K562 (cell line): ENCODE measurements around the gene SLC30A1.

Source experiments
- BHLHE40 ChIP-seq: IDR thresholded peaks from 2 replicates; pipeline ENCODE4 v1.6.1; 2011; ENCODE audit warnings: low read length, improper control_type of control experiment
- EP300 ChIP-seq: IDR thresholded peaks from 2 replicates; pipeline ENCODE4 v1.6.1; 2012; ENCODE audit warnings: low read length, improper control_type of control experiment
- EZH2 ChIP-seq: IDR thresholded peaks from 2 replicates; pipeline ENCODE4 v1.6.1; 2012; ENCODE audit warnings: low read depth, mild to moderate bottlenecking, inconsistent platforms, low read length, borderline replicate concordance
- FOXJ2 ChIP-seq: fragments of 200-800 bp; sonication (Bioruptor generic); IDR thresholded peaks from 2 replicates; pipeline ENCODE4 v1.6.1; 2016; ENCODE audit warnings: missing genetic modification characterization, missing compliant biosample characterization
- MAZ ChIP-seq, 2 experiments: fragments of 450-650 bp in 1 of 2; sonication (generic) in 1 of 2; formaldehyde crosslinking; IDR thresholded peaks in 1 of 2; conservative IDR thresholded peaks in 1 of 2; 2 replicates each; pipeline versions ENCODE4 v1.4.0 to v1.5.0; 2020; ENCODE audit warnings: mild to moderate bottlenecking in 1 of 2, missing genetic modification reagents in 1 of 2
- MTA3 ChIP-seq: fragments of 450-650 bp; formaldehyde crosslinking; IDR thresholded peaks from 2 replicates; pipeline ENCODE4 v1.6.1; 2017; ENCODE audit warnings: mild to moderate bottlenecking, borderline replicate concordance
- MYC ChIP-seq, 2 experiments: fragments of 250-450 bp in 1 of 2; sonication (Bioruptor Pico) in 1 of 2; IDR thresholded peaks; 2 replicates each; pipeline versions ENCODE4 v1.5.1 to v1.6.1; 2012 to 2021; ENCODE audit warnings: low read depth in 2 of 2, borderline replicate concordance in 1 of 2, improper control_type of control experiment in 1 of 2, low read length in 1 of 2, mild to moderate bottlenecking in 1 of 2, moderate library complexity in 1 of 2
- NKRF ChIP-seq: fragments of 450-650 bp; IDR thresholded peaks from 2 replicates; pipeline ENCODE4 v1.6.1; 2016; ENCODE audit warnings: borderline replicate concordance
- TF ChIP-seq, protein P1 (sequence below): fragments of 450-650 bp; IDR thresholded peaks from 2 replicates; pipeline ENCODE4 v1.6.1; 2016; ENCODE audit warnings: low read depth, mild to moderate bottlenecking, moderate library complexity
- TF ChIP-seq, protein P2 (sequence below), 2 experiments: fragments of 450-650 bp in 1 of 2; sonication (generic) in 1 of 2; formaldehyde crosslinking in 1 of 2; IDR thresholded peaks in 1 of 2; conservative IDR thresholded peaks in 1 of 2; 2 replicates each; pipeline versions ENCODE4 v1.6.1 to v1.8.1; 2016 to 2023; ENCODE audit warnings: mild to moderate bottlenecking in 2 of 2, moderate library complexity in 2 of 2, inconsistent platforms in 1 of 2, missing genetic modification reagents in 1 of 2
- TF ChIP-seq, protein P3 (sequence below): fragments of 150-350 bp; conservative IDR thresholded peaks from 2 replicates; pipeline ENCODE4 v1.6.1; 2014; ENCODE audit warnings: low read length

DNA sequence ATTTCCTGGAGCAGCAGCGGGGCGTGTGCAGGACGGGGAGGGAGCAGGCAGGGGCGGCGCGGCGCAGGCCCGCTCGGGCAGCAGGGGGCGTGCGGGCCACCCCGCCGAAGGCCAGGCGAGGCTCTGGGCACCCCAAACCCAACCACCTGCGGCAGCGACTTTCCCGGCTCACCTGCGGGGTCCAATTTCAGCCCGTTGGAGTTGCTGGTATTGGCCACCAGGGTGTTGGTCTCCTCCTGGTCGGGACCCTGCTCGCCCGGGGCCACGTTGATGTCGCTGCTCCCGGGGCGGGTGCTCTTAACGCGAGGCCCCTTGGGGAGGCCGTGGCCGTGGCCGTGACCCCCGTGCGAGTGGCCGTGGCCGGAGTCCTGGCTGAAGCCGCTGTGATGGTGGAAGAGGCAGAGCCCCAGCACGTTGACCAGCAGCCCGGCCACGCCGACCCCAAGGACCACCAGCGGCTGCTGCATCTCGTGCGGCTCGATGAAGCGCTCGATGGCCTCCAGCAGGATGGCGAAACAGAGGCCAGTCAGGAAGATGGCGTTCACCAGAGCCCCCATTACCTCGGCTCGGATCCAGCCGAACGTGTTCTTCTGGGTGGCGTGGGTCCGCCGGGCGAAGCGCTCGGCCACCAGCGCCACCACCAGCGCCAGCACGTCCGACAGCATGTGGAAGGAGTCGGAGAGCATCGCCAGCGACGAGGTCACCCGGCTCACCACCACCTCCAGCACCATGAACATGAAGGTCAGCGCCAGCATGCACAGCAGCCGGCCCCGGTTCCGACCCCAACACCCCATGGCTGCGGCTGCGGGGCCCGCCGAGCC, 932 bp downstream of the SLC30A1 start:
- TF ChIP-seq, protein P1, sequence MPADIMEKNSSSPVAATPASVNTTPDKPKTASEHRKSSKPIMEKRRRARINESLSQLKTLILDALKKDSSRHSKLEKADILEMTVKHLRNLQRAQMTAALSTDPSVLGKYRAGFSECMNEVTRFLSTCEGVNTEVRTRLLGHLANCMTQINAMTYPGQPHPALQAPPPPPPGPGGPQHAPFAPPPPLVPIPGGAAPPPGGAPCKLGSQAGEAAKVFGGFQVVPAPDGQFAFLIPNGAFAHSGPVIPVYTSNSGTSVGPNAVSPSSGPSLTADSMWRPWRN: no peak
- TF ChIP-seq NKRF: peak; percentile 67; the same call in 1 of the 2 replicates
- TF ChIP-seq MAZ (CRISPR knock-in tag; conservative IDR thresholded peaks at IDR 0.05 in 1 of 2, IDR thresholded peaks at IDR 0.05 in 1 of 2): peak; percentile 77 to 93
- no peak for TF ChIP-seq EZH2
- TF ChIP-seq MYC (IDR thresholded peaks at IDR 0.05; ENCODE audit: low read depth, low read length): peak; percentile 61
- TF ChIP-seq MYC (CRISPR knock-in tag; IDR thresholded peaks at IDR 0.05; ENCODE audit: borderline replicate concordance, low read depth): peak; percentile 76; the same call in 1 of the 2 replicates
- peak; percentile 48 for TF ChIP-seq BHLHE40
- peak; percentile 88; the same call in 1 of the 2 replicates for TF ChIP-seq MTA3
- TF ChIP-seq FOXJ2 (tag): no peak
- TF ChIP-seq, protein P2, sequence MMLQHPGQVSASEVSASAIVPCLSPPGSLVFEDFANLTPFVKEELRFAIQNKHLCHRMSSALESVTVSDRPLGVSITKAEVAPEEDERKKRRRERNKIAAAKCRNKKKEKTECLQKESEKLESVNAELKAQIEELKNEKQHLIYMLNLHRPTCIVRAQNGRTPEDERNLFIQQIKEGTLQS (IDR thresholded peaks at IDR 0.05): no peak
- TF ChIP-seq, protein P2 (CRISPR knock-in tag; conservative IDR thresholded peaks at IDR 0.05): no peak
- no peak for TF ChIP-seq EP300
- TF ChIP-seq, protein P3, sequence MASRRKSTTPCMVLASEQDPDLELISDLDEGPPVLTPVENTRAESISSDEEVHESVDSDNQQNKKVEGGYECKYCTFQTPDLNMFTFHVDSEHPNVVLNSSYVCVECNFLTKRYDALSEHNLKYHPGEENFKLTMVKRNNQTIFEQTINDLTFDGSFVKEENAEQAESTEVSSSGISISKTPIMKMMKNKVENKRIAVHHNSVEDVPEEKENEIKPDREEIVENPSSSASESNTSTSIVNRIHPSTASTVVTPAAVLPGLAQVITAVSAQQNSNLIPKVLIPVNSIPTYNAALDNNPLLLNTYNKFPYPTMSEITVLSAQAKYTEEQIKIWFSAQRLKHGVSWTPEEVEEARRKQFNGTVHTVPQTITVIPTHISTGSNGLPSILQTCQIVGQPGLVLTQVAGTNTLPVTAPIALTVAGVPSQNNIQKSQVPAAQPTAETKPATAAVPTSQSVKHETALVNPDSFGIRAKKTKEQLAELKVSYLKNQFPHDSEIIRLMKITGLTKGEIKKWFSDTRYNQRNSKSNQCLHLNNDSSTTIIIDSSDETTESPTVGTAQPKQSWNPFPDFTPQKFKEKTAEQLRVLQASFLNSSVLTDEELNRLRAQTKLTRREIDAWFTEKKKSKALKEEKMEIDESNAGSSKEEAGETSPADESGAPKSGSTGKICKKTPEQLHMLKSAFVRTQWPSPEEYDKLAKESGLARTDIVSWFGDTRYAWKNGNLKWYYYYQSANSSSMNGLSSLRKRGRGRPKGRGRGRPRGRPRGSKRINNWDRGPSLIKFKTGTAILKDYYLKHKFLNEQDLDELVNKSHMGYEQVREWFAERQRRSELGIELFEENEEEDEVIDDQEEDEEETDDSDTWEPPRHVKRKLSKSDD: no peak
